Measurements from ENCODE around the gene SLC16A12. TPM values are rescaled to one million over a fixed set of nuclear protein-coding genes. Genes with fewer than 3 reads are reported as not detected.
A peak's percentile ranks its signal among the peaks of the same experiment; 100 is the strongest.

Gene SLC16A12
- total RNA-seq, 1 experiment from 2014 or later, result 0.77 TPM

GRCh38 chr10:89503652-89504370 lies 31.6 kb downstream of the SLC16A12 start:
- Histone ChIP-seq H3K23ac (ENCODE audit: insufficient read length, low read depth, low read length) (no peak overlapping the region), H3K9ac (ENCODE audit: extremely low read depth, insufficient read length, low read length) (no peak overlapping the region)

More at GRCh38 chr10:89503652-89504370, 31.6 kb downstream of the SLC16A12 start:
- Histone ChIP-seq H3K56ac (ENCODE audit: insufficient read length, low read depth, low read length) (no peak overlapping the region), H3K79me1 (ENCODE audit: insufficient read depth, low read depth, low read length, poor library complexity, severe bottlenecking) (no peaks in the 10 kb centered on the region), H3K4me1 (ENCODE audit: insufficient read depth, low read length) (no peaks in the 10 kb centered on the region), H4K20me1 (ENCODE audit: control insufficient read depth, insufficient read depth, insufficient read length) (no peaks in the 10 kb centered on the region), H2BK20ac (ENCODE audit: low read depth, low read length, poor library complexity, severe bottlenecking) (no peak overlapping the region), H3K18ac (ENCODE audit: insufficient read length, low read depth, low read length) (no peak overlapping the region), H3T11ph (ENCODE audit: low read length) (no peak overlapping the region), H3K4me2 (ENCODE audit: insufficient read depth, insufficient read length, low read length) (no peak overlapping the region), H2AFZ (ENCODE audit: low read length) (no peak overlapping the region), H2AK5ac (ENCODE audit: insufficient read length, low read length) (no peak overlapping the region), H3K27me3 (ENCODE audit: insufficient read depth, low read length) (no peaks in the 10 kb centered on the region), H4K8ac (replicated peaks; ENCODE audit: insufficient read length, low read depth, low read length) (no peak overlapping the region), H2BK15ac (ENCODE audit: low read depth, low read length) (no peak overlapping the region), H4K5ac (ENCODE audit: insufficient read length, low read depth, low read length) (no peak overlapping the region), H3K79me2 (ENCODE audit: insufficient read depth, low read length) (no peaks in the 10 kb centered on the region), H2BK120ac (ENCODE audit: low read depth, low read length, poor library complexity, severe bottlenecking) (no peak overlapping the region), H3K14ac (ENCODE audit: insufficient read depth, low read length) (no peak overlapping the region), H2BK5ac (ENCODE audit: insufficient read length, low read length) (no peak overlapping the region), H3K4ac (ENCODE audit: low read depth, low read length) (no peak overlapping the region), H4K91ac (ENCODE audit: insufficient read length, low read depth, low read length) (no peak overlapping the region), H3K23me2 (ENCODE audit: insufficient read length, low read depth, low read length, poor library complexity, severe bottlenecking) (no peaks in the 10 kb centered on the region), H3K27ac (ENCODE audit: insufficient read length, low read depth, low read length) (no peak overlapping the region), H3K9me3 (ENCODE audit: control insufficient read depth, low read depth, low read length) (no peaks in the 10 kb centered on the region), H2BK12ac (ENCODE audit: insufficient read length, low read depth, low read length) (no peak overlapping the region)
- no CpG with 5 or more reads among the region's 4 CpGs for WGBS (ENCODE audit: extremely low coverage, insufficient read length, low lambda C conversion rate)
- DNase-seq, result no peak
- TF ChIP-seq CTCF (conservative IDR thresholded peaks at IDR 0.05), result no peak
- H3K27me3 Mint-ChIP-seq (ENCODE audit: low read depth), result peaks cover 2% of the 10 kb centered on the region
- H3K4me3 Mint-ChIP-seq, result no peak overlapping the region
- peaks cover 0 to 4% of the 10 kb centered on the region in 2 experiments; a peak in 2 of 5 replicates for H3K9me3 Mint-ChIP-seq
- H3K4me1 Mint-ChIP-seq, result 0 out of 4 replicates have a peak, but pooled peaks cover 0 to 5% of the 10 kb centered on the region in 2 experiments
- peak overlapping the region in 1 of 3 experiments; percentile 6; a peak in 2 of 7 replicates for H3K27ac Mint-ChIP-seq
- peaks cover 0 to 7% (median 0%) of the 10 kb centered on the region in 3 experiments; a peak in 3 of 7 replicates for H3K36me3 Mint-ChIP-seq (ENCODE audit: insufficient read depth in 1 of 3, low read depth in 3 of 3)

Data from H9 (cell line).